H9 (cell line): ENCODE data around the gene WDHD1. TPM values are rescaled to one million over a fixed set of nuclear protein-coding genes. Genes with fewer than 3 reads are reported as not detected.

Experiments used
- DNase-seq: peaks from one replicate; pipeline ENCODE4 v3.0.0-alpha.2; 2017
- H2AFZ ChIP-seq: one replicate; pipeline ENCODE4 v1.6.1; 2013; ENCODE audit warnings: mild to moderate bottlenecking, low read length, control low read depth, moderate library complexity
- H2AK5ac ChIP-seq: 2 replicates; pipeline ENCODE4 v1.6.1; 2013; ENCODE audit warnings: low read length, control low read depth, mixed read lengths; ENCODE audit not compliant: insufficient read length
- H2BK120ac ChIP-seq: one replicate; pipeline ENCODE4 v1.6.1; 2013; ENCODE audit warnings: low read depth, mild to moderate bottlenecking, low read length, control low read depth, inconsistent platforms; ENCODE audit not compliant: poor library complexity, severe bottlenecking
- H2BK12ac ChIP-seq: 2 replicates; pipeline ENCODE4 v1.6.1; 2013; ENCODE audit warnings: low read length, control low read depth, mixed read lengths, low read depth; ENCODE audit not compliant: insufficient read length
- H2BK15ac ChIP-seq: 2 replicates; pipeline ENCODE4 v1.6.1; 2013; ENCODE audit warnings: low read depth, low read length, control low read depth
- H2BK20ac ChIP-seq: one replicate; pipeline ENCODE4 v1.6.1; 2013; ENCODE audit warnings: low read depth, mild to moderate bottlenecking, low read length, control low read depth, inconsistent platforms; ENCODE audit not compliant: poor library complexity, severe bottlenecking
- H2BK5ac ChIP-seq: 2 replicates; pipeline ENCODE4 v1.6.1; 2013; ENCODE audit warnings: low read length, control low read depth, mixed read lengths; ENCODE audit not compliant: insufficient read length
- H3K14ac ChIP-seq: 2 replicates; pipeline ENCODE4 v1.6.1; 2013; ENCODE audit warnings: low read length, control low read depth; ENCODE audit not compliant: insufficient read depth
- H3K18ac ChIP-seq: 2 replicates; pipeline ENCODE4 v1.6.1; 2013; ENCODE audit warnings: low read depth, mild to moderate bottlenecking, mixed read lengths, low read length, control low read depth; ENCODE audit not compliant: insufficient read length
- H3K23ac ChIP-seq: 2 replicates; pipeline ENCODE4 v1.6.1; 2013; ENCODE audit warnings: low read length, control low read depth, mixed read lengths, low read depth; ENCODE audit not compliant: insufficient read length
- H3K23me2 ChIP-seq: 2 replicates; pipeline ENCODE4 v1.6.1; 2013; ENCODE audit warnings: low read depth, mild to moderate bottlenecking, mixed read lengths, low read length, control low read depth; ENCODE audit not compliant: insufficient read length, poor library complexity, severe bottlenecking
- H3K27ac ChIP-seq: 2 replicates; pipeline ENCODE4 v1.5.1; 2013; ENCODE audit warnings: low read length, control low read depth, mixed read lengths, low read depth; ENCODE audit not compliant: insufficient read length
- H3K27me3 ChIP-seq: 2 replicates; pipeline ENCODE4 v1.6.1; 2013; ENCODE audit warnings: low read length, control low read depth, inconsistent platforms; ENCODE audit not compliant: insufficient read depth
- H3K4ac ChIP-seq: 2 replicates; pipeline ENCODE4 v1.6.1; 2013; ENCODE audit warnings: low read depth, mild to moderate bottlenecking, control low read depth, inconsistent platforms, low read length, moderate library complexity
- H3K4me1 ChIP-seq: 2 replicates; pipeline ENCODE4 v1.6.1; 2013; ENCODE audit warnings: low read length, control low read depth, inconsistent platforms; ENCODE audit not compliant: insufficient read depth
- H3K4me2 ChIP-seq: 2 replicates; pipeline ENCODE4 v1.6.1; 2013; ENCODE audit warnings: low read length, control low read depth, mixed read lengths; ENCODE audit not compliant: insufficient read length, insufficient read depth
- H3K56ac ChIP-seq: 2 replicates; pipeline ENCODE4 v1.6.1; 2013; ENCODE audit warnings: low read depth, mild to moderate bottlenecking, mixed read lengths, low read length, control low read depth; ENCODE audit not compliant: insufficient read length
- H3K79me1 ChIP-seq: 2 replicates; pipeline ENCODE4 v1.6.1; 2013; ENCODE audit warnings: low read depth, mild to moderate bottlenecking, moderate library complexity, low read length, control low read depth, inconsistent platforms; ENCODE audit not compliant: insufficient read depth, poor library complexity, severe bottlenecking
- H3K79me2 ChIP-seq: 2 replicates; pipeline ENCODE4 v1.6.1; 2013; ENCODE audit warnings: low read length, control low read depth, inconsistent platforms; ENCODE audit not compliant: insufficient read depth
- H3K9ac ChIP-seq: 2 replicates; pipeline ENCODE4 v1.6.1; 2013; ENCODE audit warnings: low read length, control low read depth, mixed read lengths; ENCODE audit not compliant: insufficient read length; ENCODE audit errors: extremely low read depth
- H3K9me3 ChIP-seq: one replicate; pipeline ENCODE4 v1.6.1; 2013; ENCODE audit warnings: low read depth, low read length, inconsistent platforms; ENCODE audit not compliant: control insufficient read depth
- H3T11ph ChIP-seq: one replicate; pipeline ENCODE4 v1.6.1; 2013; ENCODE audit warnings: mild to moderate bottlenecking, low read length, control low read depth, inconsistent platforms
- H4K20me1 ChIP-seq: one replicate; pipeline ENCODE4 v1.6.1; 2013; ENCODE audit not compliant: control insufficient read depth, insufficient read length, insufficient read depth
- H4K5ac ChIP-seq: 2 replicates; pipeline ENCODE4 v1.6.1; 2013; ENCODE audit warnings: low read depth, mild to moderate bottlenecking, mixed read lengths, low read length, control low read depth; ENCODE audit not compliant: insufficient read length
- H4K8ac ChIP-seq: replicated peaks from 2 replicates; pipeline ENCODE4 v1.6.1; 2013; ENCODE audit warnings: low read length, control low read depth, mixed read lengths, low read depth; ENCODE audit not compliant: insufficient read length
- H4K91ac ChIP-seq: 2 replicates; pipeline ENCODE4 v1.6.1; 2013; ENCODE audit warnings: low read depth, mild to moderate bottlenecking, moderate library complexity, mixed read lengths, low read length, control low read depth; ENCODE audit not compliant: insufficient read length
- H3K27ac Mint-ChIP-seq, 3 experiments: 2 replicates in 2 of 3; 3 replicates in 1 of 3; pipeline ENCODE4 v1.8.0; 2020 to 2021; ENCODE audit warnings: mixed read lengths in 3 of 3, mild to moderate bottlenecking in 1 of 3, moderate library complexity in 1 of 3
- H3K27me3 Mint-ChIP-seq: 2 replicates; pipeline ENCODE4 v1.8.0; 2021; ENCODE audit warnings: low read depth, mild to moderate bottlenecking, moderate library complexity, mixed read lengths
- H3K36me3 Mint-ChIP-seq, 3 experiments: 2 replicates in 2 of 3; 3 replicates in 1 of 3; pipeline ENCODE4 v1.8.0; 2020 to 2021; ENCODE audit warnings: low read depth in 3 of 3, mixed read lengths in 3 of 3; ENCODE audit not compliant: insufficient read depth in 1 of 3
- H3K4me1 Mint-ChIP-seq, 2 experiments: 2 replicates each; pipeline ENCODE4 v1.8.0; 2020; ENCODE audit warnings: mixed read lengths in 2 of 2
- H3K4me3 Mint-ChIP-seq, 2 experiments: 2 replicates in 1 of 2; 3 replicates in 1 of 2; pipeline ENCODE4 v1.8.0; 2020 to 2021; ENCODE audit warnings: mild to moderate bottlenecking in 2 of 2, mixed read lengths in 2 of 2, moderate library complexity in 1 of 2
- H3K9me3 Mint-ChIP-seq, 2 experiments: 2 replicates in 1 of 2; 3 replicates in 1 of 2; pipeline ENCODE4 v1.8.0; 2020; ENCODE audit warnings: mild to moderate bottlenecking in 2 of 2, mixed read lengths in 2 of 2, moderate library complexity in 1 of 2
- CTCF ChIP-seq: fragments of 200-600 bp; sonication (generic); conservative IDR thresholded peaks from 3 replicates; pipeline ENCODE4 v1.8.0; 2021; ENCODE audit warnings: antibody characterized with exemption, mild to moderate bottlenecking
- WGBS: extraction: QIAGEN DNeasy Blood & Tissue Kit; methylation state at CpG from one replicate; pipeline ENCODE4 v1.1.7; 2013; ENCODE audit warnings: missing lambda C conversion rate, low lambda C conversion rate, mixed read lengths; ENCODE audit not compliant: insufficient read length; ENCODE audit errors: extremely low coverage; 5-methylcytosine and 5-hydroxymethylcytosine counted together
- total RNA-seq: library from RNA; stranded (reverse); gene quantifications from 2 replicates; pipeline ENCODE4 v1.2.1, GENCODE V29; 2021

Gene WDHD1
- total RNA-seq, 1 experiment from 2014 or later: 93.7 TPM

- Histone ChIP-seq H3K79me2 (no peaks in the 10 kb centered on the region), H3K79me1 (no peaks in the 10 kb centered on the region), H3K27ac (no peak overlapping the region), H3K4me1 (no peaks in the 10 kb centered on the region), H3K4me2 (no peak overlapping the region), H2BK15ac (no peak overlapping the region), H2BK12ac (no peak overlapping the region), H4K20me1 (no peaks in the 10 kb centered on the region), H2AFZ (no peak overlapping the region), H3K23me2 (no peaks in the 10 kb centered on the region), H3K18ac (no peak overlapping the region), H2AK5ac (no peak overlapping the region), H3K23ac (no peak overlapping the region), H3K9ac (no peak overlapping the region), H3T11ph (no peak overlapping the region), H3K56ac (no peak overlapping the region), H4K5ac (no peak overlapping the region), H2BK120ac (no peak overlapping the region), H3K14ac (no peak overlapping the region), H4K91ac (no peak overlapping the region), H2BK5ac (no peak overlapping the region), H4K8ac (no peak overlapping the region), H3K9me3 (no peaks in the 10 kb centered on the region), H3K27me3 (no peaks in the 10 kb centered on the region), H2BK20ac (no peak overlapping the region), H3K4ac (no peak overlapping the region)
- TF ChIP-seq CTCF: no peak
- Mint-ChIP-seq H3K4me1 (no peaks in the 10 kb centered on the region), H3K27me3 (no peaks in the 10 kb centered on the region; the same call in 1 of the 2 replicates), H3K4me3 (no peak overlapping the region), H3K36me3 (no peaks in the 10 kb centered on the region), H3K27ac (no peak overlapping the region), H3K9me3 (no peaks in the 10 kb centered on the region)
- no CpG with 5 or more reads among the region's 1 CpG for WGBS
- no peak for DNase-seq
Observed at GRCh38 chr14:54920052-54920451, 106.8 kb downstream of the WDHD1 start.
